ENCODE data around the gene CERKL. TPM values are rescaled to one million over a fixed set of nuclear protein-coding genes. Genes with fewer than 3 reads are reported as not detected.

CERKL gene
- total RNA-seq, 2 experiments from 2014 or later = not detected

GRCh38 chr2:181674461-181674860 is 17.6 kb upstream of the CERKL start:
- ChIA-PET POLR2A (interaction anchor here (0.9 to 1.1 kb wide), 2 partner anchors 10 to 14 kb away, joined by 3 to 4 read pairs; no protein-coding TSS in a partner anchor), CTCF (ENCODE audit: unreplicated experiment) (no interaction called here)
- Histone ChIP-seq H3K79me2 (ENCODE audit: insufficient read depth, low read depth, low read length) (no peaks in the 10 kb centered on the region), H3K4me1 (ENCODE audit: insufficient read depth, low read length, poor library complexity, severe bottlenecking) (peaks cover 8% of the 10 kb centered on the region), H4K20me1 (ENCODE audit: insufficient read depth, low read length) (no peaks in the 10 kb centered on the region), H3K9me3 (ENCODE audit: low read length) (no peaks in the 10 kb centered on the region), H3K4me3 (ENCODE audit: low read depth, low read length, poor library complexity, severe bottlenecking) (no peak overlapping the region), H3K4me2 (ENCODE audit: low read length) (no peak overlapping the region), H3K36me3 (ENCODE audit: insufficient read depth, low read length) (no peaks in the 10 kb centered on the region), H3K9me2 (ENCODE audit: insufficient read depth, low read length) (no peaks in the 10 kb centered on the region), H2AFZ (ENCODE audit: low read length) (no peak overlapping the region), H3K27ac (ENCODE audit: low read depth, low read length, poor library complexity, severe bottlenecking) (no peak overlapping the region)
- no TSS peak for BruUV-seq (replicated peaks)
- DNase-seq (ENCODE audit: low spot score) = no peak
- no peak for TF ChIP-seq EZH2phosphoT487 (IDR thresholded peaks at IDR 0.05; ENCODE audit: borderline replicate concordance, low read depth, low read length)
- no peak for TF ChIP-seq CTCF (conservative IDR thresholded peaks at IDR 0.05; ENCODE audit: low read length)
- intact Hi-C loops (cut with micrococcal nuclease; ENCODE audit: unreplicated experiment) = no loop called here

- Histone ChIP-seq H2AFZ (ENCODE audit: low read length) (no peak overlapping the region), H3K36me3 (ENCODE audit: insufficient read depth, low read length) (no peaks in the 10 kb centered on the region), H3K27ac (ENCODE audit: low read depth, low read length, poor library complexity, severe bottlenecking) (no peak overlapping the region), H3K9me3 (ENCODE audit: low read length) (no peaks in the 10 kb centered on the region), H3K79me2 (ENCODE audit: insufficient read depth, low read depth, low read length) (no peaks in the 10 kb centered on the region), H3K4me2 (ENCODE audit: low read length) (no peak overlapping the region), H3K9me2 (ENCODE audit: insufficient read depth, low read length) (no peaks in the 10 kb centered on the region), H4K20me1 (ENCODE audit: insufficient read depth, low read length) (no peaks in the 10 kb centered on the region), H3K4me1 (ENCODE audit: insufficient read depth, low read length, poor library complexity, severe bottlenecking) (peaks cover 8% of the 10 kb centered on the region), H3K4me3 (ENCODE audit: low read depth, low read length, poor library complexity, severe bottlenecking) (no peak overlapping the region)
- ChIA-PET POLR2A (interaction anchor here (0.7 to 2.1 kb wide), 2 partner anchors 15 to 565 kb away, joined by 3 to 7 read pairs; no protein-coding TSS in a partner anchor), CTCF (ENCODE audit: unreplicated experiment) (no interaction called here)
- TF ChIP-seq CTCF (conservative IDR thresholded peaks at IDR 0.05; ENCODE audit: low read length) = no peak
- no peak for TF ChIP-seq EZH2phosphoT487 (IDR thresholded peaks at IDR 0.05; ENCODE audit: borderline replicate concordance, low read depth, low read length)
- DNase-seq (ENCODE audit: low spot score) = no peak
- intact Hi-C loops (cut with micrococcal nuclease; ENCODE audit: unreplicated experiment) = no loop called here
- BruUV-seq (replicated peaks) = no TSS peak
Measured at GRCh38 chr2:181673173-181673572, 16.3 kb upstream of the CERKL start.

- H3K27ac ChIP-seq (ENCODE audit: low read depth, low read length, poor library complexity, severe bottlenecking) = no peak overlapping the region
- TF ChIP-seq CTCF (conservative IDR thresholded peaks at IDR 0.05; ENCODE audit: low read length) (no peak), EZH2phosphoT487 (IDR thresholded peaks at IDR 0.05; ENCODE audit: borderline replicate concordance, low read depth, low read length) (no peak)
- POLR2A ChIA-PET = interaction anchor here (0.9 to 2.1 kb wide), 2 partner anchors 9 to 14 kb away, joined by 3 to 7 read pairs; no protein-coding TSS in a partner anchor
- no peaks in the 10 kb centered on the region for H4K20me1 ChIP-seq (ENCODE audit: insufficient read depth, low read length)
- H3K4me3 ChIP-seq (ENCODE audit: low read depth, low read length, poor library complexity, severe bottlenecking) = no peak overlapping the region
- H2AFZ ChIP-seq (ENCODE audit: low read length) = no peak overlapping the region
- H3K4me2 ChIP-seq (ENCODE audit: low read length) = no peak overlapping the region
- peaks cover 8% of the 10 kb centered on the region for H3K4me1 ChIP-seq (ENCODE audit: insufficient read depth, low read length, poor library complexity, severe bottlenecking)
- BruUV-seq (replicated peaks) = no TSS peak
- intact Hi-C loops (cut with micrococcal nuclease; ENCODE audit: unreplicated experiment) = no loop called here
- CTCF ChIA-PET (ENCODE audit: unreplicated experiment) = no interaction called here
- no peaks in the 10 kb centered on the region for H3K36me3 ChIP-seq (ENCODE audit: insufficient read depth, low read length)
- no peaks in the 10 kb centered on the region for H3K9me2 ChIP-seq (ENCODE audit: insufficient read depth, low read length)
- no peaks in the 10 kb centered on the region for H3K79me2 ChIP-seq (ENCODE audit: insufficient read depth, low read depth, low read length)
- H3K9me3 ChIP-seq (ENCODE audit: low read length) = no peaks in the 10 kb centered on the region
- DNase-seq (ENCODE audit: low spot score) = no peak
Measured at GRCh38 chr2:181672255-181673008, 15.5 kb upstream of the CERKL start.
